K562 (cell line): ENCODE measurements around the gene RNF128. TPM values are rescaled to one million over a fixed set of nuclear protein-coding genes. Genes with fewer than 3 reads are reported as not detected.

Source experiments
- TRIM28 ChIP-seq: fragments of 450-650 bp; IDR thresholded peaks from 2 replicates; pipeline ENCODE4 v1.6.1; 2017
- polyA plus RNA-seq, 8 experiments: library from polyadenylated mRNA; depleted of rRNA in 4 of 8; stranded (reverse) in 5 of 8; unstranded in 3 of 8; fragments of >200 nt; fragmentation: Nextera tagmentation in 2 of 8; fragmentation: Illumina TruSeq in 1 of 8; extraction: Ambion mirVana in 2 of 8; extraction: Trizol in 1 of 8; gene quantifications; 2 replicates each; pipeline versions ENCODE4 v1.2.1 to v1.2.3, GENCODE V29; 2011 to 2014; ENCODE audit warnings: inconsistent platforms in 1 of 8, missing spikeins in 1 of 8
- total RNA-seq, 7 experiments: library from RNA; depleted of rRNA in 6 of 7; stranded (reverse); fragments of >200 nt in 6 of 7; fragmentation: Illumina TruSeq in 2 of 7; extraction: Trizol in 2 of 7; gene quantifications; 2 replicates each; pipeline versions ENCODE4 v1.2.1 to v1.2.3, GENCODE V29; 2011 to 2021; ENCODE audit warnings: low replicate concordance in 1 of 7
- TF ChIP-seq, protein P1 (sequence below): fragments of 200-600 bp; sonication (generic); IDR thresholded peaks from one replicate; pipeline ENCODE4 v1.6.1; 2012; ENCODE audit warnings: mild to moderate bottlenecking, low read depth, low read length, inconsistent platforms

Gene RNF128
- total and polyA plus RNA-seq, 9 of the 15 experiments (the other 6 are each of a cell fraction or from before 2014, with no cell fraction given): 0.07 TPM; not detected in 8

DNA sequence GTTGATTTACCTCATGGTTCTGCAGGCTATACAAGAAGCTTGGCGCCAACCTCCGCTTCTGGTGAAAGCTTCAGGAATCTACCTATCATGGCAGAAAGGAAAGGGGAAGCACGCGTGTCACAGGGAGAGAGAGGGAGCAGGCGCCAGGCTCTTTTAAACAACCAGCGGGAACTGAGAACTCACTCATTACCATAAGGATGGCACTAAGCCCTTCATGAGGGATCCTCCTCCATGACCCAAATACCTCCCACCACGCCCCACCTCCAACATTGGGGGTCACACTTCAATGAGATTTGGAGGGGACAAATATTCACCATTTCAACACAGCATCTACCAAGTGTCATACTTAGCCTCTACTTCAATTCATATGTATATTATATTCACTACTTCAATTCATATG is 57.2 kb downstream of the RNF128 start (continued):
- TF ChIP-seq, protein P1, sequence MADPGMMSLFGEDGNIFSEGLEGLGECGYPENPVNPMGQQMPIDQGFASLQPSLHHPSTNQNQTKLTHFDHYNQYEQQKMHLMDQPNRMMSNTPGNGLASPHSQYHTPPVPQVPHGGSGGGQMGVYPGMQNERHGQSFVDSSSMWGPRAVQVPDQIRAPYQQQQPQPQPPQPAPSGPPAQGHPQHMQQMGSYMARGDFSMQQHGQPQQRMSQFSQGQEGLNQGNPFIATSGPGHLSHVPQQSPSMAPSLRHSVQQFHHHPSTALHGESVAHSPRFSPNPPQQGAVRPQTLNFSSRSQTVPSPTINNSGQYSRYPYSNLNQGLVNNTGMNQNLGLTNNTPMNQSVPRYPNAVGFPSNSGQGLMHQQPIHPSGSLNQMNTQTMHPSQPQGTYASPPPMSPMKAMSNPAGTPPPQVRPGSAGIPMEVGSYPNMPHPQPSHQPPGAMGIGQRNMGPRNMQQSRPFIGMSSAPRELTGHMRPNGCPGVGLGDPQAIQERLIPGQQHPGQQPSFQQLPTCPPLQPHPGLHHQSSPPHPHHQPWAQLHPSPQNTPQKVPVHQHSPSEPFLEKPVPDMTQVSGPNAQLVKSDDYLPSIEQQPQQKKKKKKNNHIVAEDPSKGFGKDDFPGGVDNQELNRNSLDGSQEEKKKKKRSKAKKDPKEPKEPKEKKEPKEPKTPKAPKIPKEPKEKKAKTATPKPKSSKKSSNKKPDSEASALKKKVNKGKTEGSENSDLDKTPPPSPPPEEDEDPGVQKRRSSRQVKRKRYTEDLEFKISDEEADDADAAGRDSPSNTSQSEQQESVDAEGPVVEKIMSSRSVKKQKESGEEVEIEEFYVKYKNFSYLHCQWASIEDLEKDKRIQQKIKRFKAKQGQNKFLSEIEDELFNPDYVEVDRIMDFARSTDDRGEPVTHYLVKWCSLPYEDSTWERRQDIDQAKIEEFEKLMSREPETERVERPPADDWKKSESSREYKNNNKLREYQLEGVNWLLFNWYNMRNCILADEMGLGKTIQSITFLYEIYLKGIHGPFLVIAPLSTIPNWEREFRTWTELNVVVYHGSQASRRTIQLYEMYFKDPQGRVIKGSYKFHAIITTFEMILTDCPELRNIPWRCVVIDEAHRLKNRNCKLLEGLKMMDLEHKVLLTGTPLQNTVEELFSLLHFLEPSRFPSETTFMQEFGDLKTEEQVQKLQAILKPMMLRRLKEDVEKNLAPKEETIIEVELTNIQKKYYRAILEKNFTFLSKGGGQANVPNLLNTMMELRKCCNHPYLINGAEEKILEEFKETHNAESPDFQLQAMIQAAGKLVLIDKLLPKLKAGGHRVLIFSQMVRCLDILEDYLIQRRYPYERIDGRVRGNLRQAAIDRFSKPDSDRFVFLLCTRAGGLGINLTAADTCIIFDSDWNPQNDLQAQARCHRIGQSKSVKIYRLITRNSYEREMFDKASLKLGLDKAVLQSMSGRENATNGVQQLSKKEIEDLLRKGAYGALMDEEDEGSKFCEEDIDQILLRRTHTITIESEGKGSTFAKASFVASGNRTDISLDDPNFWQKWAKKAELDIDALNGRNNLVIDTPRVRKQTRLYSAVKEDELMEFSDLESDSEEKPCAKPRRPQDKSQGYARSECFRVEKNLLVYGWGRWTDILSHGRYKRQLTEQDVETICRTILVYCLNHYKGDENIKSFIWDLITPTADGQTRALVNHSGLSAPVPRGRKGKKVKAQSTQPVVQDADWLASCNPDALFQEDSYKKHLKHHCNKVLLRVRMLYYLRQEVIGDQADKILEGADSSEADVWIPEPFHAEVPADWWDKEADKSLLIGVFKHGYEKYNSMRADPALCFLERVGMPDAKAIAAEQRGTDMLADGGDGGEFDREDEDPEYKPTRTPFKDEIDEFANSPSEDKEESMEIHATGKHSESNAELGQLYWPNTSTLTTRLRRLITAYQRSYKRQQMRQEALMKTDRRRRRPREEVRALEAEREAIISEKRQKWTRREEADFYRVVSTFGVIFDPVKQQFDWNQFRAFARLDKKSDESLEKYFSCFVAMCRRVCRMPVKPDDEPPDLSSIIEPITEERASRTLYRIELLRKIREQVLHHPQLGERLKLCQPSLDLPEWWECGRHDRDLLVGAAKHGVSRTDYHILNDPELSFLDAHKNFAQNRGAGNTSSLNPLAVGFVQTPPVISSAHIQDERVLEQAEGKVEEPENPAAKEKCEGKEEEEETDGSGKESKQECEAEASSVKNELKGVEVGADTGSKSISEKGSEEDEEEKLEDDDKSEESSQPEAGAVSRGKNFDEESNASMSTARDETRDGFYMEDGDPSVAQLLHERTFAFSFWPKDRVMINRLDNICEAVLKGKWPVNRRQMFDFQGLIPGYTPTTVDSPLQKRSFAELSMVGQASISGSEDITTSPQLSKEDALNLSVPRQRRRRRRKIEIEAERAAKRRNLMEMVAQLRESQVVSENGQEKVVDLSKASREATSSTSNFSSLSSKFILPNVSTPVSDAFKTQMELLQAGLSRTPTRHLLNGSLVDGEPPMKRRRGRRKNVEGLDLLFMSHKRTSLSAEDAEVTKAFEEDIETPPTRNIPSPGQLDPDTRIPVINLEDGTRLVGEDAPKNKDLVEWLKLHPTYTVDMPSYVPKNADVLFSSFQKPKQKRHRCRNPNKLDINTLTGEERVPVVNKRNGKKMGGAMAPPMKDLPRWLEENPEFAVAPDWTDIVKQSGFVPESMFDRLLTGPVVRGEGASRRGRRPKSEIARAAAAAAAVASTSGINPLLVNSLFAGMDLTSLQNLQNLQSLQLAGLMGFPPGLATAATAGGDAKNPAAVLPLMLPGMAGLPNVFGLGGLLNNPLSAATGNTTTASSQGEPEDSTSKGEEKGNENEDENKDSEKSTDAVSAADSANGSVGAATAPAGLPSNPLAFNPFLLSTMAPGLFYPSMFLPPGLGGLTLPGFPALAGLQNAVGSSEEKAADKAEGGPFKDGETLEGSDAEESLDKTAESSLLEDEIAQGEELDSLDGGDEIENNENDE: no peak
- no peak for TF ChIP-seq TRIM28
